Neutrophil (primary cell): ENCODE measurements around the gene CNTLN.
"Not testable (repeated sequence)": the region's sequence is repeated elsewhere in the genome, so short reads cannot be mapped to it uniquely, and the experiment has no call there.

Experiments
- H3K27ac ChIP-seq: fragments of 200-600 bp; sonication (generic); 2 replicates; pipeline ENCODE4 v1.5.1; 2016; ENCODE audit warnings: mild to moderate bottlenecking, moderate library complexity
- H3K27me3 ChIP-seq: fragments of 200-600 bp; sonication (generic); 2 replicates; pipeline ENCODE4 v1.6.0; 2016; ENCODE audit warnings: mild to moderate bottlenecking
- H3K36me3 ChIP-seq: fragments of 200-600 bp; sonication (generic); 2 replicates; pipeline ENCODE4 v1.5.1; 2017
- H3K4me1 ChIP-seq, 2 experiments: fragments of 200-600 bp in 1 of 2; sonication (generic) in 1 of 2; 1 replicate in 1 of 2; 2 replicates in 1 of 2; pipeline versions ENCODE4 v1.5.1 to v1.6.1; 2013 to 2016; ENCODE audit warnings: low read depth in 1 of 2, low read length in 1 of 2, mild to moderate bottlenecking in 1 of 2, moderate library complexity in 1 of 2; ENCODE audit not compliant: control insufficient read depth in 1 of 2, insufficient read depth in 1 of 2
- H3K4me3 ChIP-seq, 2 experiments: fragments of 200-600 bp in 1 of 2; sonication (generic) in 1 of 2; 1 replicate in 1 of 2; 2 replicates in 1 of 2; pipeline ENCODE4 v1.5.1; 2013 to 2016; ENCODE audit warnings: low read depth in 1 of 2, low read length in 1 of 2, mild to moderate bottlenecking in 1 of 2, moderate library complexity in 1 of 2
- H3K9me3 ChIP-seq: fragments of 200-600 bp; sonication (generic); 2 replicates; pipeline ENCODE4 v1.5.1; 2016
- CTCF ChIP-seq: fragments of 200-600 bp; sonication (generic); IDR thresholded peaks from 2 replicates; pipeline ENCODE4 v1.5.1; 2016; ENCODE audit warnings: antibody characterized with exemption

Gene CNTLN

GRCh38 chr9:17280350-17281012, 145.6 kb downstream of the CNTLN start:
- no peaks in the 10 kb centered on the region for H3K36me3 ChIP-seq
- no peak for TF ChIP-seq CTCF
- no peaks in the 10 kb centered on the region for H3K9me3 ChIP-seq
- H3K4me1 ChIP-seq, result no peaks in the 10 kb centered on the region
- no peak overlapping the region for H3K27ac ChIP-seq
- no peaks in the 10 kb centered on the region for H3K27me3 ChIP-seq
- H3K4me3 ChIP-seq, result no peak overlapping the region

DNA sequence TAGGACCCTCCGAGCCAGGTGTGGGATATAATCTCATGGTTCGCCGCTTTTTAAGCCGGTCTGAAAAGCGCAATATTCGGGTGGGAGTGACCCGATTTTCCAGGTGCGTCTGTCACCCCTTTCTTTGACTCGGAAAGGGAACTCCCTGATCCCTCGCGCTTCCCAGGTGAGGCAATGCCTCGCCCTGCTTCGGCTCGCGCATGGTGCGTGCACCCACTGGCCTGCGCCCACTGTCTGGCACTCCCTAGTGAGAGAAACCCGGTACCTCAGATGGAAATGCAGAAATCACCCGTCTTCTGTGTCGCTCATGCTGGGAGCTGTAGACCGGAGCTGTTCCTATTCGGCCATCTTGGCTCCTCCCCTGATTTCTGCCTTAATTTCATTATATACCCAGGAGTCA, 155.8 kb downstream of the CNTLN start:
- H3K4me1 ChIP-seq, H3K27me3 ChIP-seq, H3K9me3 ChIP-seq, H3K4me3 ChIP-seq, H3K36me3 ChIP-seq, H3K27ac ChIP-seq: not testable (repeated sequence)

DNA sequence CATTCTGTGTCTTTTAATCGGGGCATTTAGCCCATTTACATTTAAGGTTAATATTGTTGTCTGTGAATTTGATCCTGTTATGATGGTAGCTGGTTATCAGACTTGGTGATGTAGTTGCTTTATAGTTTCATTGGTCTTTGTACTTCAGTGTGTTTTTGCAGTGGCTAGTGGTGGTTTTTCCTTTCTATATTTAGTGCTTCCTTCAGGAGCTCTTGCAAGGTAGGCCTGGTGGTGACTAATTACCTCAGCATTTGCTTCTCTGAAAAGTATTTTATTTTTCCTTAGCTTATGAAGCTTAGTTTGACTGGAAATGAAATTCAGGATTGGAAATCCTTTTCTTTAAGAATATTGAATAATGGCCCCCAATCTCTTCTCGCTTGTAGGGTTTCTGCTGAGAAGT, 156.9 kb downstream of the CNTLN start:
- TF ChIP-seq CTCF, result no peak
- H3K4me3 ChIP-seq, result no peak overlapping the region
- H3K9me3 ChIP-seq, result no peaks in the 10 kb centered on the region

GRCh38 chr9:17293685-17294084, 158.8 kb downstream of the CNTLN start:
- Histone ChIP-seq H3K27ac (no peak overlapping the region), H3K36me3 (peaks cover 5% of the 10 kb centered on the region), H3K4me1 (no peaks in the 10 kb centered on the region), H3K27me3 (no peaks in the 10 kb centered on the region), H3K4me3 (no peak overlapping the region), H3K9me3 (no peaks in the 10 kb centered on the region)
- TF ChIP-seq CTCF, result no peak

More for the DNA sequence above, 156.9 kb downstream of the CNTLN start:
- Histone ChIP-seq H3K36me3 (peaks cover 5% of the 10 kb centered on the region), H3K4me1 (no peaks in the 10 kb centered on the region), H3K27ac (no peak overlapping the region), H3K27me3 (no peaks in the 10 kb centered on the region)

- H3K9me3 ChIP-seq, result no peaks in the 10 kb centered on the region
- TF ChIP-seq CTCF, result no peak
Observed at GRCh38 chr9:17294822-17295624, 160.2 kb downstream of the CNTLN start.

DNA sequence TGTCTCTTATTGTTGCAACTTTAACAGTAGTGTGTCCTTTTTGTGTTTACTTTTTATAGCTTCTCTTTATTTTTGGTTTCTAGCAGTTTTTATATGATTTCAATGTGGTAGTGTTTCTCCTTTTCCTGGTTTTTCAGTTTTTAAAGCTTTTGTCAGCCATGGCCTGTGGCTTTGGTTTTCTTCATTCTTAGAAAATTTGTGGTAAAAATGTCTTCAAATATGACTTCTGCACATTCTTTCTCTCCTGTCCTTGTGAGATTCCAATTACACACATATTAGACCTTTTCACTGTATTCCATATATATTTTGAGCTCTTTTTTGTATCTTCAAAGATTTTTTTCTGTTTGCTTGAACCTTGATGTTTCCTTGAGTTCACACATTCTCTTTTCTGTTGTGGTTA, 180.5 kb downstream of the CNTLN start:
- H3K4me3 ChIP-seq, result no peak overlapping the region
- H3K4me1 ChIP-seq, result no peaks in the 10 kb centered on the region
- no peak overlapping the region for H3K27ac ChIP-seq
- H3K9me3 ChIP-seq, result no peaks in the 10 kb centered on the region
- no peak for TF ChIP-seq CTCF
- H3K27me3 ChIP-seq, result no peaks in the 10 kb centered on the region
- no peaks in the 10 kb centered on the region for H3K36me3 ChIP-seq

More at GRCh38 chr9:17294822-17295624, 160.2 kb downstream of the CNTLN start:
- H3K36me3 ChIP-seq, result peaks cover 5% of the 10 kb centered on the region
- H3K4me1 ChIP-seq, result no peaks in the 10 kb centered on the region
- H3K27ac ChIP-seq, result no peak overlapping the region
- H3K27me3 ChIP-seq, result no peaks in the 10 kb centered on the region
- no peak overlapping the region for H3K4me3 ChIP-seq
